Loucy (cell line): ENCODE results near the gene SHC3.

Experiments
- H2AFZ ChIP-seq: fragments of 200-600 bp; sonication (generic); 2 replicates; pipeline ENCODE4 v1.6.0; 2016; ENCODE audit warnings: antibody characterized with exemption, mild to moderate bottlenecking, low read length, moderate library complexity
- H3F3A ChIP-seq: fragments of 200-600 bp; 2 replicates; pipeline ENCODE4 v1.6.0; 2016; ENCODE audit warnings: antibody characterized with exemption, low read depth, mild to moderate bottlenecking
- H3K27me3 ChIP-seq: fragments of 200-600 bp; sonication (generic); 2 replicates; pipeline ENCODE4 v1.6.1; 2014; ENCODE audit warnings: low read length, mild to moderate bottlenecking; ENCODE audit not compliant: insufficient read depth, poor library complexity, severe bottlenecking
- H3K36me3 ChIP-seq: fragments of 200-600 bp; sonication (generic); 2 replicates; pipeline ENCODE4 v1.6.1; 2016; ENCODE audit warnings: low read length; ENCODE audit not compliant: insufficient read depth
- H3K4me1 ChIP-seq: fragments of 200-600 bp; sonication (generic); 2 replicates; pipeline ENCODE4 v1.5.1; 2014; ENCODE audit warnings: low read length, mild to moderate bottlenecking; ENCODE audit not compliant: insufficient read depth, poor library complexity, severe bottlenecking
- H3K4me2 ChIP-seq: fragments of 200-600 bp; sonication (generic); 2 replicates; pipeline ENCODE4 v1.6.0; 2014; ENCODE audit warnings: antibody characterized with exemption, low read length, low read depth, mild to moderate bottlenecking; ENCODE audit not compliant: poor library complexity, severe bottlenecking
- H3K4me3 ChIP-seq: fragments of 200-600 bp; sonication (generic); 2 replicates; pipeline ENCODE4 v1.5.1; 2014; ENCODE audit warnings: low read length, mild to moderate bottlenecking, mixed read lengths; ENCODE audit not compliant: poor library complexity, severe bottlenecking
- H3K79me2 ChIP-seq: fragments of 200-600 bp; sonication (generic); 2 replicates; pipeline ENCODE4 v1.6.1; 2014; ENCODE audit warnings: low read length; ENCODE audit not compliant: insufficient read depth
- H3K9ac ChIP-seq: fragments of 200-600 bp; sonication (generic); 2 replicates; pipeline ENCODE4 v1.6.0; 2014; ENCODE audit warnings: mild to moderate bottlenecking, low read depth, low read length, moderate library complexity; ENCODE audit not compliant: poor library complexity, severe bottlenecking
- H3K9me2 ChIP-seq: fragments of 200-600 bp; sonication (generic); replicated peaks from 2 replicates; pipeline ENCODE4 v1.6.1; 2016; ENCODE audit warnings: low read depth, low read length, mixed read lengths
- H3K9me3 ChIP-seq: fragments of 200-600 bp; sonication (generic); 2 replicates; pipeline ENCODE4 v1.6.1; 2014; ENCODE audit warnings: mild to moderate bottlenecking, antibody characterized with exemption, low read length, low read depth; ENCODE audit not compliant: insufficient read depth
- H4K20me1 ChIP-seq: fragments of 200-600 bp; sonication (generic); 2 replicates; pipeline ENCODE4 v1.6.0; 2014; ENCODE audit warnings: antibody characterized with exemption, low read length, mild to moderate bottlenecking; ENCODE audit not compliant: insufficient read depth, poor library complexity, severe bottlenecking
- EZH2phosphoT487 ChIP-seq: fragments of 200-600 bp; IDR thresholded peaks from 2 replicates; pipeline ENCODE4 v1.6.1; 2018; ENCODE audit warnings: antibody characterized with exemption, mild to moderate bottlenecking, moderate library complexity, borderline replicate concordance
- TF ChIP-seq, protein P1 (sequence below): fragments of 200-600 bp; sonication (generic); conservative IDR thresholded peaks from 2 replicates; pipeline ENCODE4 v1.5.1; 2014; ENCODE audit warnings: mild to moderate bottlenecking, antibody characterized with exemption, low read length

Gene SHC3

DNA sequence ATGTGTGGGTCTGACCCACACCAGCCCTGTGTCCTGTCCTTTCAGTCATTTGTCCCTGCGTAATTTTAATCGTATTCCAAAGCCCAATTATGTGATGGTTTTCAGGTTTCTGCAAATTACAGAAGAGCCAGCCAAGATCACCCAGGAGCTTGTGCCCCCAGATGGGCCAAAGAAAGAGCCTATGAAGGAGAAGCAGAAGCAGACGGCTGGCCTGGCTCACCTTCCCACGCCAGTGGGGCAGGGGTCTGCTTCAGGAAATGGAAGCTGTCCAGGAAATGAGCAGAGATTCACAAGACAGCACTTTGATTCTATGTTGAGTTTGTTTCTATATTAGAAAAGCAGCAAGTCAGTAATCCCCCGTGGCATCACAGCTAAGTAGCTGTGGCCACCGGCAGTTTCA lies 175.6 kb downstream of the SHC3 start:
- H3K9ac ChIP-seq, result no peak overlapping the region
- peaks cover 6% of the 10 kb centered on the region for H3K27me3 ChIP-seq
- H3F3A ChIP-seq, result no peaks in the 10 kb centered on the region
- H2AFZ ChIP-seq, result no peak overlapping the region
- H4K20me1 ChIP-seq, result no peaks in the 10 kb centered on the region
- H3K4me2 ChIP-seq, result no peak overlapping the region
- H3K4me1 ChIP-seq, result peaks cover 21% of the 10 kb centered on the region
- no peaks in the 10 kb centered on the region for H3K79me2 ChIP-seq
- no peak overlapping the region for H3K4me3 ChIP-seq
- H3K9me2 ChIP-seq, result no peaks in the 10 kb centered on the region
- no peaks in the 10 kb centered on the region for H3K36me3 ChIP-seq
- TF ChIP-seq EZH2phosphoT487, result no peak
- TF ChIP-seq, protein P1, sequence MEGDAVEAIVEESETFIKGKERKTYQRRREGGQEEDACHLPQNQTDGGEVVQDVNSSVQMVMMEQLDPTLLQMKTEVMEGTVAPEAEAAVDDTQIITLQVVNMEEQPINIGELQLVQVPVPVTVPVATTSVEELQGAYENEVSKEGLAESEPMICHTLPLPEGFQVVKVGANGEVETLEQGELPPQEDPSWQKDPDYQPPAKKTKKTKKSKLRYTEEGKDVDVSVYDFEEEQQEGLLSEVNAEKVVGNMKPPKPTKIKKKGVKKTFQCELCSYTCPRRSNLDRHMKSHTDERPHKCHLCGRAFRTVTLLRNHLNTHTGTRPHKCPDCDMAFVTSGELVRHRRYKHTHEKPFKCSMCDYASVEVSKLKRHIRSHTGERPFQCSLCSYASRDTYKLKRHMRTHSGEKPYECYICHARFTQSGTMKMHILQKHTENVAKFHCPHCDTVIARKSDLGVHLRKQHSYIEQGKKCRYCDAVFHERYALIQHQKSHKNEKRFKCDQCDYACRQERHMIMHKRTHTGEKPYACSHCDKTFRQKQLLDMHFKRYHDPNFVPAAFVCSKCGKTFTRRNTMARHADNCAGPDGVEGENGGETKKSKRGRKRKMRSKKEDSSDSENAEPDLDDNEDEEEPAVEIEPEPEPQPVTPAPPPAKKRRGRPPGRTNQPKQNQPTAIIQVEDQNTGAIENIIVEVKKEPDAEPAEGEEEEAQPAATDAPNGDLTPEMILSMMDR, result no peak
- H3K9me3 ChIP-seq, result no peaks in the 10 kb centered on the region

DNA sequence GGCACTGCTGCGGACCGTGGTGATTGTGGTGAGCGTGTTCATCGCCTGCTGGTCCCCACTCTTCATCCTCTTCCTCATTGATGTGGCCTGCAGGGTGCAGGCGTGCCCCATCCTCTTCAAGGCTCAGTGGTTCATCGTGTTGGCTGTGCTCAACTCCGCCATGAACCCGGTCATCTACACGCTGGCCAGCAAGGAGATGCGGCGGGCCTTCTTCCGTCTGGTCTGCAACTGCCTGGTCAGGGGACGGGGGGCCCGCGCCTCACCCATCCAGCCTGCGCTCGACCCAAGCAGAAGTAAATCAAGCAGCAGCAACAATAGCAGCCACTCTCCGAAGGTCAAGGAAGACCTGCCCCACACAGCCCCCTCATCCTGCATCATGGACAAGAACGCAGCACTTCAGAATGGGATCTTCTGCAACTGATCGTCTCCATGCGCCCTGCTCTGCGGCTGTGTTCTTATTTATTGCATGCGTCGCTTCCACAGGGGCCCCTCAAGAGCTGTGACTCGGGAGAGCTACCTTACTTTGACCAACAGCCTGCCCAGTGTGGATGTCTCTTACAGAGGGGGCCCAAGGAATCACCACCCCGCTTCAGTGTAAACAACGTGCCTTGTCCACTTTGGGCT lies 176.6 kb downstream of the SHC3 start:
- H3K9me3 ChIP-seq, result no peaks in the 10 kb centered on the region
- H3K4me3 ChIP-seq, result no peak overlapping the region
- H3K27me3 ChIP-seq, result peaks cover 6% of the 10 kb centered on the region
- no peaks in the 10 kb centered on the region for H3K79me2 ChIP-seq
- no peaks in the 10 kb centered on the region for H3K9me2 ChIP-seq
- H3F3A ChIP-seq, result no peaks in the 10 kb centered on the region
- no peak overlapping the region for H3K4me2 ChIP-seq
- H2AFZ ChIP-seq, result no peak overlapping the region
- TF ChIP-seq, protein P1, result no peak
- TF ChIP-seq EZH2phosphoT487, result no peak
- no peak overlapping the region for H3K9ac ChIP-seq
- peaks cover 21% of the 10 kb centered on the region for H3K4me1 ChIP-seq
- H3K36me3 ChIP-seq, result no peaks in the 10 kb centered on the region
- H4K20me1 ChIP-seq, result no peaks in the 10 kb centered on the region

DNA sequence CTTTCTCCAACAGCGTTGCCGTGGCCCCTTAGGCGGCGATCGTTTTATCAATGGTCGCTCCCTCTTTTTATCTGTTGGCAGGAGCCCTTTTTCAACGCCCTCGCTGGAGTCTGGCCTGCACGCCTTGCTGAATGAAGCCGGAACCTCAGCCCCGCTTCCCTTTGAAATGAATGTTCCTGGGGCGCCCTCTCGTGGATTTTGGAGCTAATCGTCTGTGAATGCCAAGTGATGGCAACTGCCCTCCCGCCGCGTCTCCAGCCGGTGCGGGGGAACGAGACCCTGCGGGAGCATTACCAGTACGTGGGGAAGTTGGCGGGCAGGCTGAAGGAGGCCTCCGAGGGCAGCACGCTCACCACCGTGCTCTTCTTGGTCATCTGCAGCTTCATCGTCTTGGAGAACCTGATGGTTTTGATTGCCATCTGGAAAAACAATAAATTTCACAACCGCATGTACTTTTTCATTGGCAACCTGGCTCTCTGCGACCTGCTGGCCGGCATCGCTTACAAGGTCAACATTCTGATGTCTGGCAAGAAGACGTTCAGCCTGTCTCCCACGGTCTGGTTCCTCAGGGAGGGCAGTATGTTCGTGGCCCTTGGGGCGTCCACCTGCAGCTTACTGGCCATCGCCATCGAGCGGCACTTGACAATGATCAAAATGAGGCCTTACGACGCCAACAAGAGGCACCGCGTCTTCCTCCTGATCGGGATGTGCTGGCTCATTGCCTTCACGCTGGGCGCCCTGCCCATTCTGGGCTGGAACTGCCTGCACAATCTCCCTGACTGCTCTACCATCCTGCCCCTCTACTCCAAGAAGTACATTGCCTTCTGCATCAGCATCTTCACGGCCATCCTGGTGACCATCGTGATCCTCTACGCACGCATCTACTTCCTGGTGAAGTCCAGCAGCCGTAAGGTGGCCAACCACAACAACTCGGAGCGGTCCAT lies 177.4 kb downstream of the SHC3 start:
- Histone ChIP-seq H3K9ac (peak overlapping the region; percentile 41), H3K4me3 (peak overlapping the region; percentile 34), H3K79me2 (no peaks in the 10 kb centered on the region), H3K9me2 (no peaks in the 10 kb centered on the region), H4K20me1 (no peaks in the 10 kb centered on the region), H3K36me3 (no peaks in the 10 kb centered on the region), H3F3A (no peaks in the 10 kb centered on the region), H3K4me1 (peaks cover 21% of the 10 kb centered on the region), H2AFZ (peak overlapping the region; percentile 86), H3K27me3 (peaks cover 6% of the 10 kb centered on the region), H3K9me3 (no peaks in the 10 kb centered on the region), H3K4me2 (peak overlapping the region; percentile 50)
- TF ChIP-seq EZH2phosphoT487, result no peak
- TF ChIP-seq, protein P1, result peak; percentile 86
